HG02885 (cell line): ENCODE data around the gene FKRP.

Source experiments
- ATAC-seq: cut with Tn5 transposase; IDR thresholded peaks from one replicate; pipeline ENCODE4 v1.9.1; 2021; ENCODE audit warnings: mild to moderate bottlenecking; ENCODE audit not compliant: unreplicated experiment, poor library complexity

The FKRP gene

GRCh38 chr19:46730595-46730994 lies 15.3 kb upstream of the FKRP start:
- no peak for ATAC-seq

GRCh38 chr19:46731007-46731501 lies 14.8 kb upstream of the FKRP start:
- no peak for ATAC-seq

- no peak for ATAC-seq
Measured at GRCh38 chr19:46731584-46731983, 14.3 kb upstream of the FKRP start.

- no peak for ATAC-seq
Measured at GRCh38 chr19:46732172-46732938, 13.5 kb upstream of the FKRP start.

GRCh38 chr19:46732966-46733689 lies 12.7 kb upstream of the FKRP start:
- no peak for ATAC-seq

GRCh38 chr19:46733690-46734292 lies 12.1 kb upstream of the FKRP start:
- ATAC-seq = no peak

GRCh38 chr19:46736531-46737297 lies 9.1 kb upstream of the FKRP start:
- no peak for ATAC-seq

- no peak for ATAC-seq
Measured at GRCh38 chr19:46737298-46737654, 8.6 kb upstream of the FKRP start.

GRCh38 chr19:46737761-46738171 lies 8.1 kb upstream of the FKRP start:
- ATAC-seq = no peak

GRCh38 chr19:46739290-46739771 lies 6.5 kb upstream of the FKRP start:
- ATAC-seq = no peak

GRCh38 chr19:46741447-46741846 lies 4.4 kb upstream of the FKRP start:
- no peak for ATAC-seq

GRCh38 chr19:46742926-46743480 lies 2.9 kb upstream of the FKRP start:
- no peak for ATAC-seq

GRCh38 chr19:46744005-46744691 lies 1.7 kb upstream of the FKRP start:
- no peak for ATAC-seq

- ATAC-seq = no peak
Measured at GRCh38 chr19:46745030-46745429, 827 bp upstream of the FKRP start.

- peak; percentile 71 for ATAC-seq
Measured at GRCh38 chr19:46746281-46747057, 612 bp downstream of the FKRP start, which contains the start of gene STRN4. STRN4 (minus strand) TSS chr19:46746450; CDS start chr19:46746430, 20 bp downstream.

GRCh38 chr19:46748325-46749109 lies 2.7 kb downstream of the FKRP start:
- ATAC-seq = no peak

GRCh38 chr19:46753420-46754155 lies 7.7 kb downstream of the FKRP start:
- ATAC-seq = no peak
